Mucosa of descending colon (tissue), 3 donors: Measurements from ENCODE around the gene DNAJC17. TPM values are rescaled to one million over a fixed set of nuclear protein-coding genes. Genes with fewer than 3 reads are reported as not detected.

Experiments used
- ATAC-seq: fragments of 200-7000 bp; cut with Tn5 transposase; one replicate; pipeline ENCODE4 v1.9.1; 2020; ENCODE audit warnings: mild to moderate bottlenecking, moderate library complexity
- DNase-seq, 3 donors: peaks; one replicate each; pipeline ENCODE4 v3.0.0-alpha.2; 2020
- H3K36me3 ChIP-seq: fragments of 200-600 bp; one replicate; pipeline ENCODE4 v1.8.0; 2021; ENCODE audit warnings: low read depth, mild to moderate bottlenecking
- H3K4me1 ChIP-seq: fragments of 200-600 bp; one replicate; pipeline ENCODE4 v1.8.0; 2021; ENCODE audit warnings: low read depth, mild to moderate bottlenecking
- H3K4me3 ChIP-seq: fragments of 200-600 bp; one replicate; pipeline ENCODE4 v1.8.0; 2021; ENCODE audit warnings: mild to moderate bottlenecking
- H3K9me3 ChIP-seq: fragments of 200-600 bp; one replicate; pipeline ENCODE4 v1.8.0; 2021; ENCODE audit warnings: mild to moderate bottlenecking
- CTCF ChIP-seq: fragments of 200-600 bp; IDR thresholded peaks from one replicate; pipeline ENCODE4 v1.8.0; 2022; ENCODE audit warnings: antibody characterized with exemption, mild to moderate bottlenecking
- intact Hi-C, 2 donors: fragments of 100-400 bp; cut with DNase I in 1 of 2; cut with micrococcal nuclease in 1 of 2; formaldehyde crosslinking; loops; one replicate each; pipeline versions ENCODE4 v1.11.0 to v1.11.1; 2022; cut with DNase I, micrococcal nuclease
- total RNA-seq, 3 donors: library from RNA; stranded (reverse); fragmentation: NEBNext Ultra II Directional in 2 of 3; extraction: Animal tissue kit (Norgen Biotek cat#: 25700) in 2 of 3; gene quantifications; one replicate each; pipeline versions ENCODE4 v1.2.1 to v1.2.4, GENCODE V29; 2021 to 2023
- donor health status: DM: no; HTN: no; CAD: no; lungs with moderate emphysema.
- donor health status: DM: no; HTN: no; CAD: no.
- donor health status: DM: no; HTN: yes; CAD: no.

The DNAJC17 gene
- total RNA-seq, 3 donors from 2014 or later: 29.6 to 47.6 (median 36.5) TPM

DNA sequence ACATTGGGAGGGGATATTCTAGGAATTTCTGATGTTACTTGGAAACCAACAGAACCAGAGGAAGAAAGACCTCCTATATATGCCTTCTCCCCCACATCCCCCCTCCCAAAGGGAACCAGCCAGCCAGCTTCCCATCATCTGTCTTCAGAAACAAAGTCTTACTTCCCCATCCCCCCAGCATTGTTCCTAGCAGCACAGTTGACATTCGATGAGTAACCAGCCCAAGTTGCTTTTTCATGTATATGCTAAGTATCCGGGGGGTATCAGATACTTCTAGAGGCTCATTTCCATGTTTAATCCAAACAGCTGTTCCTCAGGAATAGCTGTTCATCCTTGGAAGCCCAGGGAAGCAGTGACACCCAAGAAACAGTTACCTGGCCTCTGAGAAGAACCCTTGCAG, 68.2 kb downstream of the DNAJC17 start:
- no peaks in the 10 kb centered on the region for H3K36me3 ChIP-seq
- intact Hi-C loops: no loop called here
- TF ChIP-seq CTCF: no peak

DNA sequence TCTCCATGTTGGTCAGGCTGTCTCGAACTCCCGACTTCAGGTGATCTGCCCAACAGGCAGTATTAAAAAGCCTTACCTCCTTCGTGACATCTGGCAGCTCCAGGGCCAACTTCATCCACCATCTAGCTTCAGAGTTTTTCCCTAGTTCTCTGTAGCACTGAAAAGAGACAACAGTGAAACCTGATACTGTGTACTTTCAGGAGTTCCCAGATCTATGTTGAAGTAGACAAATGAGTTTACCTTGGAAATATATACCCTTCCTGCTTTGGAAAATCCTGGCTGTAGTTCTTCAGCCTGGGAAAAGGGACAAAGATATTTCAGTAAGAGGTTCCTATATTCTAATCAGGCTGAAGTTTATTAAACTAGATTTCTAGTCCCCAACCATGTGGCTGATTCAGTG, 70.2 kb downstream of the DNAJC17 start:
- ATAC-seq (no peak), DNase-seq (no peak)
- Histone ChIP-seq H3K9me3 (no peaks in the 10 kb centered on the region), H3K4me1 (no peaks in the 10 kb centered on the region), H3K36me3 (no peaks in the 10 kb centered on the region), H3K4me3 (no peak overlapping the region)
- intact Hi-C loops: no loop called here
- no peak for TF ChIP-seq CTCF

More for the DNA sequence above, 68.2 kb downstream of the DNAJC17 start:
- Histone ChIP-seq H3K9me3 (no peaks in the 10 kb centered on the region), H3K4me1 (no peaks in the 10 kb centered on the region), H3K4me3 (no peak overlapping the region)
- no peak for DNase-seq
- ATAC-seq: no peak

- Histone ChIP-seq H3K36me3 (no peaks in the 10 kb centered on the region), H3K4me3 (no peak overlapping the region), H3K9me3 (no peaks in the 10 kb centered on the region), H3K4me1 (no peaks in the 10 kb centered on the region)
- ATAC-seq (no peak), DNase-seq (no peak)
- intact Hi-C loops: no loop called here
- no peak for TF ChIP-seq CTCF
Measured at GRCh38 chr15:40736575-40736974, 70.7 kb downstream of the DNAJC17 start.

- intact Hi-C loops: no loop called here
- Histone ChIP-seq H3K4me3 (no peak overlapping the region), H3K36me3 (no peaks in the 10 kb centered on the region), H3K9me3 (no peaks in the 10 kb centered on the region), H3K4me1 (no peaks in the 10 kb centered on the region)
- no peak for TF ChIP-seq CTCF
- no peak for ATAC-seq
- DNase-seq: no peak
Measured at GRCh38 chr15:40731034-40731433, 76.2 kb downstream of the DNAJC17 start.

GRCh38 chr15:40723919-40724318, 83.4 kb downstream of the DNAJC17 start:
- ATAC-seq (no peak), DNase-seq (no peak)
- intact Hi-C loops: no loop called here
- H3K36me3 ChIP-seq: no peaks in the 10 kb centered on the region
- no peaks in the 10 kb centered on the region for H3K4me1 ChIP-seq
- no peak overlapping the region for H3K4me3 ChIP-seq
- no peak for TF ChIP-seq CTCF
- H3K9me3 ChIP-seq: no peaks in the 10 kb centered on the region

GRCh38 chr15:40722934-40723333, 84.3 kb downstream of the DNAJC17 start:
- no peak for TF ChIP-seq CTCF
- no peaks in the 10 kb centered on the region for H3K4me1 ChIP-seq
- no peak overlapping the region for H3K4me3 ChIP-seq
- H3K36me3 ChIP-seq: no peaks in the 10 kb centered on the region
- no peaks in the 10 kb centered on the region for H3K9me3 ChIP-seq
- DNase-seq (no peak), ATAC-seq (no peak)
- intact Hi-C loops: no loop called here
